A549 (cell line): ENCODE measurements around the gene CD200R1L.

Source experiments
- CBX8 ChIP-seq: fragments of 200-600 bp; sonication (generic); IDR thresholded peaks from 2 replicates; pipeline ENCODE4 v1.6.1; 2016
- CHD4 ChIP-seq: fragments of 200-600 bp; sonication (generic); IDR thresholded peaks from 2 replicates; pipeline ENCODE4 v1.6.1; 2016; ENCODE audit warnings: antibody characterized with exemption, mild to moderate bottlenecking, borderline replicate concordance
- CTCF ChIP-seq: fragments of >200 bp; sonication (Bioruptor Twin); formaldehyde crosslinking; IDR thresholded peaks from 3 replicates; pipeline ENCODE4 v1.5.1; 2016
- FOSL2 ChIP-seq, 2 experiments: fragments of 450-650 bp in 1 of 2; fragments of >200 bp in 1 of 2; sonication (Bioruptor Twin) in 1 of 2; formaldehyde crosslinking; IDR thresholded peaks; 2 replicates each; pipeline versions ENCODE4 v1.5.0 to v1.6.1; 2016 to 2020; ENCODE audit warnings: mild to moderate bottlenecking in 1 of 2, moderate library complexity in 1 of 2
- HOXB13 ChIP-seq: fragments of 250-450 bp; sonication (Bioruptor Pico); IDR thresholded peaks from 2 replicates; pipeline ENCODE4 v1.5.0; 2020; ENCODE audit warnings: low read depth, mild to moderate bottlenecking, moderate library complexity
- JUN ChIP-seq, 2 experiments: fragments of >200 bp; sonication (Bioruptor Twin); formaldehyde crosslinking; IDR thresholded peaks; 2 replicates in 1 of 2; 3 replicates in 1 of 2; pipeline ENCODE4 v1.6.1; 2016 to 2017
- MAZ ChIP-seq: fragments of 150-350 bp; IDR thresholded peaks from 2 replicates; pipeline ENCODE4 v1.6.1; 2014; ENCODE audit warnings: antibody characterized with exemption, low read depth, low read length, borderline replicate concordance
- MYC ChIP-seq: IDR thresholded peaks from 2 replicates; pipeline ENCODE4 v1.6.1; 2012; ENCODE audit warnings: mild to moderate bottlenecking, inconsistent platforms, low read length, improper control_type of control experiment, borderline replicate concordance
- POLR2A ChIP-seq: IDR thresholded peaks from 2 replicates; pipeline ENCODE4 v1.6.1; 2012; ENCODE audit warnings: mild to moderate bottlenecking, low read length
- RAD21 ChIP-seq, 2 experiments: fragments of >200 bp in 1 of 2; sonication (Bioruptor Twin) in 1 of 2; formaldehyde crosslinking in 1 of 2; IDR thresholded peaks in 1 of 2; conservative IDR thresholded peaks in 1 of 2; 2 replicates in 1 of 2; 3 replicates in 1 of 2; pipeline ENCODE4 v1.6.1; 2012 to 2018; ENCODE audit warnings: inconsistent platforms in 1 of 2
- REST ChIP-seq: fragments of 200-600 bp; sonication (generic); IDR thresholded peaks from 2 replicates; pipeline ENCODE4 v1.6.1; 2016; ENCODE audit warnings: antibody characterized with exemption, mild to moderate bottlenecking, moderate library complexity
- RNF2 ChIP-seq: fragments of 200-600 bp; sonication (generic); IDR thresholded peaks from 2 replicates; pipeline ENCODE4 v1.6.1; 2016; ENCODE audit warnings: low read depth, mild to moderate bottlenecking, antibody characterized with exemption, moderate library complexity, borderline replicate concordance
- TP53 ChIP-seq: fragments of 250-450 bp; sonication (Bioruptor Pico); IDR thresholded peaks from 2 replicates; pipeline ENCODE4 v1.5.0; 2021; ENCODE audit warnings: mild to moderate bottlenecking, moderate library complexity
- ZFP36 ChIP-seq: fragments of 450-650 bp; IDR thresholded peaks from 2 replicates; pipeline ENCODE4 v1.6.1; 2014; ENCODE audit warnings: borderline replicate concordance; ENCODE audit not compliant: partially characterized antibody

GRCh38 chr3:112858410-112859069 is 11.9 kb upstream of the CD200R1L start:
- TF ChIP-seq POLR2A (no peak), CBX8 (no peak), ZFP36 (no peak), CTCF (no peak), RNF2 (no peak), MYC (no peak), MAZ (no peak), HOXB13 (CRISPR knock-in tag) (no peak), RAD21 (conservative IDR thresholded peaks at IDR 0.05 in 1 of 2, IDR thresholded peaks at IDR 0.05 in 1 of 2) (no peak), JUN (IDR thresholded peaks at IDR 0.05) (no peak), FOSL2 (IDR thresholded peaks at IDR 0.05) (no peak), FOSL2 (CRISPR knock-in tag; IDR thresholded peaks at IDR 0.05) (no peak), CHD4 (no peak), TP53 (CRISPR knock-in tag) (no peak), REST (no peak)
